Activated CD8-positive, alpha-beta memory T cell treated with anti-CD3 and anti-CD28 coated beads, Interleukin-2, amount 10 ng/mL, durations not matched to agents 7 days and 5 days (primary cell): ENCODE results near the gene GTF2H3. TPM values are rescaled to one million over a fixed set of nuclear protein-coding genes. Genes with fewer than 3 reads are reported as not detected.
"Not testable (repeated sequence)": the region's sequence is repeated elsewhere in the genome, so short reads cannot be mapped to it uniquely, and the experiment has no call there.

Experiments used
- ATAC-seq: fragments of 150-1000 bp; cut with Tn5 transposase; one replicate; pipeline ENCODE4 v1.10.0; 2021; ENCODE audit warnings: moderate library complexity
- CTCF ChIA-PET: fragments of 350-600 bp; sonication (Branson Sonifier 250); formaldehyde crosslinking; loops from one replicate; lab custom pipeline; 2021; ENCODE audit warnings: antibody characterized with exemption; lab: Charles Lee
- DNase-seq: peaks from one replicate; pipeline ENCODE4 v3.0.0-alpha.2; 2020
- H3K27ac Mint-ChIP-seq: one replicate; pipeline ENCODE4 v1.8.0; 2021; ENCODE audit warnings: mild to moderate bottlenecking, mixed read lengths
- H3K27me3 Mint-ChIP-seq: one replicate; pipeline ENCODE4 v1.8.0; 2021; ENCODE audit warnings: mixed read lengths
- H3K36me3 Mint-ChIP-seq: one replicate; pipeline ENCODE4 v1.8.0; 2021; ENCODE audit warnings: mild to moderate bottlenecking, mixed read lengths
- H3K4me1 Mint-ChIP-seq: one replicate; pipeline ENCODE4 v1.8.0; 2021; ENCODE audit warnings: mixed read lengths
- H3K4me3 Mint-ChIP-seq: one replicate; pipeline ENCODE4 v1.8.0; 2021; ENCODE audit warnings: mild to moderate bottlenecking, moderate library complexity, mixed read lengths
- H3K9me3 Mint-ChIP-seq: one replicate; pipeline ENCODE4 v1.8.0; 2022; ENCODE audit warnings: low read depth, mixed read lengths
- total RNA-seq, 2 experiments: library from RNA; stranded (reverse); gene quantifications; one replicate each; pipeline ENCODE4 v1.2.3, GENCODE V29; 2021

GTF2H3 gene
- 10 to 100 TPM; 46.1 to 49.6 TPM for total RNA-seq

DNA sequence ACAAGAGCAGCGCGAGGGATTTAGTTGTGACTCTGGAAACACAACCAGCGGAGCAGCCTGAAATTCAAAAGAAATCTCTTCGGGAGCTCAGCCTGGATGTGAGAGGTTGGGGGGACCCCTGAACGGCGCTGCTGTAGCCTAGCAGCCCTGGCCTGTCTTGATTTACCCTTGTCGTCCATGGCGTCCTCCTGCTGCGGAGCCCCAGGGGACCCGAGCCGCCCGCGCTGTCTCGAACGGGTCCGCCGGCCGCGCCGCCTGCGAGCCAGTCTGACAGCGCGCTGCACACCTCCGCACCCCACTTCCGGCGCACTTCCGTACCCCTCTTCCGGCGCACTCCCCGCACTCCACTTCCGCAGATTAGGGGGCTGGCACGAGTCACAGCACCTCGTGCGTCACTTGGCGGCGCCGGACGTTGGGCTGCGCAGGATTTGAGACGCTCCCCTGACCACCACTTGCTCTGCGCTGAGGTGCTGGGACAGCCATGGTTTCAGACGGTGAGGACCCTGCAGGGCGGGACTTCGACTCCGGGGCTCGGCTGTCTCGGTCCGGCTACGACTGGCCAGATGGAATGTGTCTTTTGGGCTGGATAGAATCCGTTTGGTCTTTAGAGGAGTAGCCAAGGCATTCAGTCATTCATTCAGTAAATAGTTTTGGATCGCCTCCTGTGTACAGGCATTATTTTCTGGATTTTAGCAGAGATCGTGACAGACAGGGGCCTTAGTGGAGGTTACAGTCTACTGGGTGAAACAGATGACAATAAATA lies at the start of gene GTF2H3, which contains the start of gene EIF2B1:
TSS of gene GTF2H3 (plus strand) at position 451 of the 763 bp plus-strand sequence. CDS start at position 482, 31 bp downstream.
TSS of gene EIF2B1 (minus strand) at position 308 of the 763 bp plus-strand sequence. CDS start at position 179, 129 bp downstream.
- peak within 1 kb of the TSS; percentile 90 for H3K4me3 Mint-ChIP-seq
- peaks cover 26% of the 10 kb centered on the region for H3K36me3 Mint-ChIP-seq
- peak; percentile 98 for ATAC-seq
- H3K27me3 Mint-ChIP-seq: no peaks in the 10 kb centered on the region
- no peaks in the 10 kb centered on the region for H3K9me3 Mint-ChIP-seq
- peak; percentile 99 for DNase-seq
- CTCF ChIA-PET: interaction anchor here (1.1 to 2.0 kb wide), 4 partner anchors 10 to 268 kb away, joined by 3 to 5 read pairs (median 3); partner anchors contain the start of gene ATP6V0A2
- peak within 1 kb of the TSS; percentile 93 for H3K27ac Mint-ChIP-seq
- peaks cover 35% of the 10 kb centered on the region for H3K4me1 Mint-ChIP-seq

- Mint-ChIP-seq H3K36me3 (peaks cover 61% of the 10 kb centered on the region), H3K27ac (peak overlapping the region; percentile 38), H3K9me3 (no peaks in the 10 kb centered on the region), H3K27me3 (no peaks in the 10 kb centered on the region), H3K4me1 (peaks cover 43% of the 10 kb centered on the region), H3K4me3 (no peak overlapping the region)
- CTCF ChIA-PET: interaction anchor here (1.7 to 2.2 kb wide), 2 partner anchors 9 to 10 kb away, joined by 4 to 11 read pairs; no protein-coding TSS in a partner anchor
- DNase-seq: no peak
- no peak for ATAC-seq
These were observed 41.7 kb upstream of the GTF2H3 start for GRCh38 chr12:123591702-123592481.

- peak overlapping the region; percentile 11 for H3K27ac Mint-ChIP-seq
These were observed 37.9 kb upstream of the GTF2H3 start for GRCh38 chr12:123595729-123596128.

GRCh38 chr12:123597100-123597499 lies 36.5 kb upstream of the GTF2H3 start:
- CTCF ChIA-PET: interaction anchor here (0.9 kb wide), 1 partner anchor 112 kb away, joined by 3 read pairs; no protein-coding TSS in a partner anchor
- H3K9me3 Mint-ChIP-seq: no peaks in the 10 kb centered on the region
- H3K36me3 Mint-ChIP-seq: peaks cover 47% of the 10 kb centered on the region
- H3K4me1 Mint-ChIP-seq: peaks cover 22% of the 10 kb centered on the region
- peak overlapping the region; percentile 11 for H3K27ac Mint-ChIP-seq
- no peak for DNase-seq
- no peak for ATAC-seq
- H3K4me3 Mint-ChIP-seq: no peak overlapping the region
- no peaks in the 10 kb centered on the region for H3K27me3 Mint-ChIP-seq

More at GRCh38 chr12:123595729-123596128, 37.9 kb upstream of the GTF2H3 start:
- ATAC-seq (no peak), DNase-seq (no peak)
- no peak overlapping the region for H3K4me3 Mint-ChIP-seq
- H3K27me3 Mint-ChIP-seq: no peaks in the 10 kb centered on the region
- CTCF ChIA-PET: no interaction called here
- H3K36me3 Mint-ChIP-seq: peaks cover 57% of the 10 kb centered on the region
- peaks cover 25% of the 10 kb centered on the region for H3K4me1 Mint-ChIP-seq
- no peaks in the 10 kb centered on the region for H3K9me3 Mint-ChIP-seq

- Mint-ChIP-seq H3K27me3 (no peaks in the 10 kb centered on the region), H3K4me1 (peaks cover 26% of the 10 kb centered on the region), H3K36me3 (peaks cover 43% of the 10 kb centered on the region), H3K27ac (no peak overlapping the region), H3K9me3 (no peaks in the 10 kb centered on the region), H3K4me3 (no peak overlapping the region)
- CTCF ChIA-PET: interaction anchor here (1.1 to 1.2 kb wide), 2 partner anchors 17 to 360 kb away, joined by 3 to 4 read pairs; no protein-coding TSS in a partner anchor
- DNase-seq: no peak
- no peak for ATAC-seq
These were observed 35.1 kb upstream of the GTF2H3 start for GRCh38 chr12:123598522-123598921.

GRCh38 chr12:123599310-123599709 lies 34.3 kb upstream of the GTF2H3 start:
- Mint-ChIP-seq H3K4me3 (peak overlapping the region; percentile 9), H3K36me3 (peaks cover 44% of the 10 kb centered on the region), H3K27ac (peak overlapping the region; percentile 3), H3K27me3 (no peaks in the 10 kb centered on the region), H3K9me3 (no peaks in the 10 kb centered on the region), H3K4me1 (peaks cover 34% of the 10 kb centered on the region)
- CTCF ChIA-PET: no interaction called here
- no peak for ATAC-seq
- DNase-seq: no peak

DNA sequence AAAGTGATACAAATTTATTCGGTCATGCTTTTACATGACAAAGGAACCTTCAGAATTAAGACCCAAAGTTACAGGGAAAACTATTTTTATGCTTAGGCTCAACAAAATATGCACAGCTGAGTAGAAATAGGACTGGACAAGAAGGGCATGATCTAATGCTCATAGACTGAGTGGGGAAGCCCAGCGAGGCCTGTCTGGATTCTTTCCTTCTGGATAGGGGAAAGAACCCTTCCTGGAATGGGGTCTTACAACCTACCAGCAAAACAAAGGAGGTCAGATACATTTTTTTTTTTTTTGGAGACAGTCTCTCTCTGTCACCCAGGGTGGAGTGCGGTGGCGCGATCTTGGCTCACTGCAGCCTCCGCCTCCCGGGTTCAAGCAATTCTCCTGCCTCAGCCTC lies 33.9 kb upstream of the GTF2H3 start:
- CTCF ChIA-PET: interaction anchor here (0.6 to 1.9 kb wide), 2 partner anchors 18 kb away, joined by 3 to 7 read pairs; no protein-coding TSS in a partner anchor
- Mint-ChIP-seq H3K4me3 (peak overlapping the region; percentile 30), H3K36me3 (peaks cover 46% of the 10 kb centered on the region), H3K27ac (no peak overlapping the region), H3K27me3 (no peaks in the 10 kb centered on the region), H3K4me1 (peaks cover 36% of the 10 kb centered on the region), H3K9me3 (no peaks in the 10 kb centered on the region)
- ATAC-seq (no peak), DNase-seq (no peak)

DNA sequence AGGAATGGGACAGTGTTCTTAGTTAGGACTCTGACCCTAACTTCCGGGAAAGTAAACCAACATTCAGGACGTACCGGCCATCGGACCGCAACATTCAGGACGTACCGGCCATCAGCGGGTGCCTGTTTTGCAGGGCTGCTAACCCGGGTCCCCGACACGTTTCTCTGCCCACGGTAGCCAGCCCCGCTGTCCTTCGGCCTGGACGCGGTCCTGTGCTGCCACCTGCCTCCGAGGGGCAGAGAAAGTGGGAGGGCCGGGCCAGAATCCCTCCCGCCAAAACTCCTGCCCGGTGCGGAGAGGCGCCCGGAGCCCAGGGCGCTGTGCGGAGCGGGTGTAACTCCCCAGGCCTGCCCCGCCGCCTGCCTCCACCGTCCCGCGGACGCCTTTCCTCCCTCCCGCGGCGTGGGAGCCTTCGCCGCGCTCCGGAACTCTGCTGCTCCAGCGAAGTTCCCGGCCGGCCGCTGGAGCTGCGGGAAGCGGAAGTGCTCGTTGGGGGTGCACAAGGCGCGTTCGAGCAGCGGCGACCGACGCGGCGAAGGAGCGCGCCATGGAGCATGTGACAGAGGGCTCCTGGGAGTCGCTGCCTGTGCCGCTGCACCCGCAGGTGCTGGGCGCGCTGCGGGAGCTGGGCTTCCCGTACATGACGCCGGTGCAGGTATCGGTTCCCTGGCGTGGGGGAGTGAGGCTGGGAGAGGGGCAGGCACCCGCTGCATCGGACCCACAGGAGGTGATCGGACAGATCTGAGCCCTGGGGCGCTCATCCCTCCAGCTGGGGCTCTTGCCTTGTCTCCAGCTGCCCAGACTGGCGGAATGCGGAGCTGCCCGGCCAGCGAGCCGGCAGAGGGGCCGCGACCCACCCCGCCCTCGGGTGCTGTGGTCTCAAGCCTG lies 31.8 kb upstream of the GTF2H3 start, which contains the start of gene DDX55:
TSS of gene DDX55 (plus strand) at position 498 of the 888 bp plus-strand sequence. CDS start at position 548, 50 bp downstream.
- peak; percentile 95 for ATAC-seq
- no peaks in the 10 kb centered on the region for H3K27me3 Mint-ChIP-seq
- H3K4me3 Mint-ChIP-seq: peak within 1 kb of the TSS; percentile 92
- no peaks in the 10 kb centered on the region for H3K9me3 Mint-ChIP-seq
- H3K36me3 Mint-ChIP-seq: peaks cover 38% of the 10 kb centered on the region
- CTCF ChIA-PET: interaction anchor here (0.6 to 2.3 kb wide), 12 partner anchors 11 to 379 kb away, joined by 3 to 8 read pairs (median 4); partner anchors contain the start of genes KMT5A and SBNO1
- peaks cover 38% of the 10 kb centered on the region for H3K4me1 Mint-ChIP-seq
- H3K27ac Mint-ChIP-seq: peak within 1 kb of the TSS; percentile 87
- DNase-seq: peak; percentile 90

DNA sequence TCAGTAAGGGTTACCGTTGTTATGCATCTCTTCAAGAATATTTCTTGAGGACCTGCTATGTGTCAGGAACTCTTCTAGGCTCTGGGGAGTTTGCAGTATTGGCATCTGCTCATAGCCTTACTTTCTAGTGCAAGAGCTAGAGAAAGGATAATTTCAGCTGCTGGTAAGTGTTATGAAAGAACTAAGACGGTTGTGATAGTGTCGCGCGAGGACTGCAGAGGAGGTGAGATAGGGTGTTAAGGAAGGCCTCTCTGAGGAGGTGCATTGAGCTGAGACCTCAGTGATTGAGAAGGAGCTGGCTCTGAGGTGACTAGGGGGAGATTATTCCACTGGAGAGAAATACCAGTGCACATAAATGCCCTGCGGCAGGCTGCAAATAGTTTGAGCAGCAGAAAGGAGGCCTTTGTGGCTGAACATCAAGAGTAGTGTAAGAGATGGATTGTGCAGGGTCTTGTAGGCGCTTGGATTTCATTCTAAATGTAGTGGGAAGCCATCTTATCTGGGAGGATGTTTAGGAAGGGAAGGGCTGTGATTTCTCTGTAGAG lies 30.9 kb upstream of the GTF2H3 start:
- Mint-ChIP-seq H3K4me1 (peaks cover 40% of the 10 kb centered on the region), H3K9me3 (no peaks in the 10 kb centered on the region), H3K4me3 (peak overlapping the region; percentile 92), H3K27ac (peak overlapping the region; percentile 87), H3K27me3 (no peaks in the 10 kb centered on the region), H3K36me3 (peaks cover 37% of the 10 kb centered on the region)
- no peak for DNase-seq
- no peak for ATAC-seq
- CTCF ChIA-PET: interaction anchor here (0.8 to 2.3 kb wide), 9 partner anchors 15 to 380 kb away, joined by 3 to 8 read pairs (median 3); partner anchors contain the start of genes KMT5A and SBNO1

- CTCF ChIA-PET: interaction anchor here (1.1 kb wide), 1 partner anchor 16 kb away, joined by 4 read pairs; no protein-coding TSS in a partner anchor
- Mint-ChIP-seq H3K4me1 (peaks cover 40% of the 10 kb centered on the region), H3K27ac (peak overlapping the region; percentile 8), H3K4me3 (peak overlapping the region; percentile 29), H3K36me3 (peaks cover 40% of the 10 kb centered on the region)
- not testable (repeated sequence) for H3K9me3 Mint-ChIP-seq, H3K27me3 Mint-ChIP-seq, ATAC-seq, DNase-seq
These were observed 30.1 kb upstream of the GTF2H3 start for GRCh38 chr12:123603495-123603894.

DNA sequence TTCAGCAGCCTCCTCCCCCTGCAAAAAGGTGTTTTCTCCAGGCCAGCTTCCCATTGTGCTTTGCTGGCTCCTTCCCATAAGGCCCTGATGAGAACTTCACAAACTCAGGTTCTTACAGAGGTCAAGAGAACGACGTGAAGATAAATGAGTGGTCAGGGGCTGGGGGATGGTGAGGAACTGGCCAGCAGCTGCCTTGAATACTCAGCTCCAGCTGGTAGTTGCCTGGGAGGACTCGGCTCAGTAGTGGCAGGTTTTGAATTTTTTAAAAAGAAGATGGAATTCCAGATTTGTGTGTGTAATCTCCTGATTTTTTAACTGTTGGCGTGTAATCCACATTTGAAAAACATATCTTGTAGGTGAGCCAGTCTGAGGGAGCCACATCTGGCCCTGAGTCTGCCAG lies 25.9 kb upstream of the GTF2H3 start:
- H3K4me3 Mint-ChIP-seq: no peak overlapping the region
- ATAC-seq (no peak), DNase-seq (no peak)
- peaks cover 26% of the 10 kb centered on the region for H3K4me1 Mint-ChIP-seq
- H3K9me3 Mint-ChIP-seq: no peaks in the 10 kb centered on the region
- H3K36me3 Mint-ChIP-seq: peaks cover 57% of the 10 kb centered on the region
- CTCF ChIA-PET: interaction anchor here (0.7 to 1.2 kb wide), 2 partner anchors 10 to 137 kb away, joined by 3 read pairs; no protein-coding TSS in a partner anchor
- H3K27me3 Mint-ChIP-seq: no peaks in the 10 kb centered on the region
- H3K27ac Mint-ChIP-seq: no peak overlapping the region

GRCh38 chr12:123608182-123608581 lies 25.4 kb upstream of the GTF2H3 start:
- ATAC-seq (no peak), DNase-seq (no peak)
- Mint-ChIP-seq H3K4me3 (no peak overlapping the region), H3K36me3 (peaks cover 57% of the 10 kb centered on the region), H3K9me3 (no peaks in the 10 kb centered on the region), H3K4me1 (peaks cover 22% of the 10 kb centered on the region), H3K27me3 (no peaks in the 10 kb centered on the region), H3K27ac (no peak overlapping the region)
- CTCF ChIA-PET: interaction anchor here (1.2 kb wide), 1 partner anchor 10 kb away, joined by 3 read pairs; no protein-coding TSS in a partner anchor
